Stimulated activated CD4-positive, alpha-beta T cell treated with anti-CD3 and anti-CD28 coated beads, Interleukin-2, amount 100 ng/mL, for 24 hours (primary cell): ENCODE measurements around the gene DGAT2.

Source experiments
- DNase-seq, 2 donors: peaks; one replicate each; pipeline ENCODE4 v3.0.0-alpha.2; 2020

The DGAT2 gene

DNA sequence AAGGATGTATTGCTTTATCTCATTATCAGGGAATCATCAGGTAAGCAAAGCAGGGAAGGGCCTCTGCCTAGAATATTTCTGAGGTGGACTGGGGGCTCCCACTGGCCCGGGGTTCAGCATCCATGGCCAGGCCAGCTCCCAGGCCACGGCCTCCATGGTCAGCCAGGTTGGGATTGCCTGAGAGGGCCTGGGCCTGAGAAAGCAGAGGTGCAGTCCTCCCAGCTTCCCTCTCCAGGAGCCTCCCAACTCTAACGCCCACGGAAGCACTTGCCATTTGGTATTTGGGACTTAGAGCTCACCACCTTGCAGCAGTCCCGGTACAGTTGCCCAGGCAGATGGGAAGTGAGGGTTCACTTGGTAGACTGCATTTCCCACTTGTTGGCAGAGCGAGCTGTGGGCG lies 12.7 kb downstream of the DGAT2 start:
- no peak for DNase-seq

GRCh38 chr11:75781831-75782230 lies 13.3 kb downstream of the DGAT2 start:
- DNase-seq: no peak

GRCh38 chr11:75782540-75783263 lies 14.1 kb downstream of the DGAT2 start:
- DNase-seq: no peak

- DNase-seq: no peak
Measured at GRCh38 chr11:75783416-75784084, 15.0 kb downstream of the DGAT2 start.

DNA sequence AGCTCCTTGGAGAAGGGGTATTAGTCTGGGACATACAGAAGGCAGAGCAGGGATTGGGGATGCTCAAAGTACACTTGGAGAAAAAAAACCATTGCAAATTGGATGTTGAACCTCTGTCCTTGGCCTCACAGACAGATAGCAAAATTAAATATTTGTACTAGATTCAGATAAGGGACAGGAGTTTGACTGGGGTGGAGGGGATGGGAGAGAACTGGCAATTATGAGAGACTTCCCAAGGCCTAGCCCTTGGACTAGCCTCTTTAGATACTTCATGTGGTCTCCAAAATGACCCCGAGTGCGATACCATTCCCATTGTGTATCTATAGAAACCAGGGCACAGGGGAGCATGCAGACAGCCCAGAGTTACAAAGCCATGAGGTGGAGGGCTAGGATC lies 15.5 kb downstream of the DGAT2 start:
- no peak for DNase-seq

GRCh38 chr11:75784506-75784905 lies 15.9 kb downstream of the DGAT2 start:
- no peak for DNase-seq

- DNase-seq: no peak
Measured at GRCh38 chr11:75785187-75785586, 16.6 kb downstream of the DGAT2 start.

- DNase-seq: no peak
Measured at GRCh38 chr11:75786101-75786736, 17.6 kb downstream of the DGAT2 start.

DNA sequence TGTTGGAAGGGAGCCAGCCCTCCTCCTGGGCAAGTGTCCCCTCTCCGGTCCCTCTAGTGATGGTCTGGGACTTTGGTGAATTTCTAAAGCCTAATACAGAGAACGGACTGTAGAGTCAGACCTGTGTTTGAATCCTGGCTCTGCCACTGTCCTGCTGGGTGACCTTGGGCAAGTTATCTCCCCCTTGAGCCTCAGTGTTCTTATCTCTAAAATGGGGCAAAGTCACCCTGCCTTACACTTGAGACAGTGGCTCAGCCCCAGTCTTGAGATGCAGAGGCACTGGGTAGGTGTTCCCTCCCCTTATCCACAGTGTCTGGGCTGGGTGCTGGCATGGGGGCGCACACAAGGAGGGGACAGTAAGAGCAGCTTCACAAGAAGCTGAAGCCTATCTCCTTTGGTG lies 20.9 kb downstream of the DGAT2 start:
- DNase-seq: no peak

- no peak for DNase-seq
Measured at GRCh38 chr11:75790986-75791385, 22.4 kb downstream of the DGAT2 start.

- no peak for DNase-seq
Measured at GRCh38 chr11:75792127-75792731, 23.7 kb downstream of the DGAT2 start.

GRCh38 chr11:75792997-75793800 lies 24.6 kb downstream of the DGAT2 start:
- no peak for DNase-seq

- no peak for DNase-seq
Measured at GRCh38 chr11:75793966-75794365, 25.4 kb downstream of the DGAT2 start.

DNA sequence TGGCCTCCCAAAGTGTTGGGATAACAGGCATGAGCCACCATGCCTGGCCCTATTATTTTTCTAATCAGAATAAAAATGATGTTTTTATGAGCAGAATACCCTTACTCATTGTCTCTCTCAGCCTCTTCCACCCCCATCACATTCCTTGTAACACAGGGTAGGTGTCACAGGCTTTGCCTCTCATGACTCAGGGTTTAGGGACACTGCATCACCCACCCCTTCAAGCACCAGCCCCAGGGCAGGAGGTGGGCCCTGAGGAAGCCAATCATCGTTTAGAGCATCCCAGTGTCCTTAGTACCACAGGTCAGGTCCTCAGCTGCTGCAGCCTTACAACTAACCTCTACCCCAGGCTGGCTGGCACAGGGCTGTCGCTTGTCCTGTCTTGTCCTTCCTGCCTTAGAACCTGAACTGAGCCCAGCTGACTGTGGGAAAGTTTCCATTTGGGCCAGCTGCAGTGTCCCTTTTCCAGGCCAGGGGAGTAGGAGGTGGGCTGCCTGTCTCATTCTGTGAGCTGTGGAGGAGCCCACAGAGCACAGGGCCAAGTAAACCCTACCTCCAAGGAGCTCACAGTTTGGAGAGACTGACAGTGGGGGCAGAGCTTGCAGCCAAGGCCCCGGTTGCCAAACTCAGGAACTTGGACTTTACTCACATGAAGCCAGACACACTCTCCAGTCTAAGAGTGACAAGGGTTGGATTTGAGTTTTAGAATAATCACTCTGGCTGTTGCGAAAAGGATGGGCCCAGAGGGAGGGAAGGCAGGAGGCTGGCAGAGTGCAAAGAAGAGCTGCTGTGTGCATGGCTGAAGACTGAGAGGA lies 26.9 kb downstream of the DGAT2 start:
- no peak for DNase-seq

GRCh38 chr11:75796091-75796435 lies 27.5 kb downstream of the DGAT2 start:
- no peak for DNase-seq

DNA sequence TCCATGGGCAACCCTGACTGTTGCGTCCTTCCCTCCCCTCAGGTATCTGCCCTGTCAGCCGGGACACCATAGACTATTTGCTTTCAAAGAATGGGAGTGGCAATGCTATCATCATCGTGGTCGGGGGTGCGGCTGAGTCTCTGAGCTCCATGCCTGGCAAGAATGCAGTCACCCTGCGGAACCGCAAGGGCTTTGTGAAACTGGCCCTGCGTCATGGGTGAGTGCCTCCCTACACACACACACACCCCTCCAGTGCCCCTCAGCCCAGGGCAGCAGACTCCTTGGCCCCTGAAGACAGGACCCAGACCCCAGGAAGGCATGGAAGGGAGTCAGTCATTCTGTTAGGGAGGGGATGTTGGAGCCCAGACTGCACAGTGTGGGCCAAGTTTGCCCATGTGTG lies 28.5 kb downstream of the DGAT2 start:
- DNase-seq: no peak

DNA sequence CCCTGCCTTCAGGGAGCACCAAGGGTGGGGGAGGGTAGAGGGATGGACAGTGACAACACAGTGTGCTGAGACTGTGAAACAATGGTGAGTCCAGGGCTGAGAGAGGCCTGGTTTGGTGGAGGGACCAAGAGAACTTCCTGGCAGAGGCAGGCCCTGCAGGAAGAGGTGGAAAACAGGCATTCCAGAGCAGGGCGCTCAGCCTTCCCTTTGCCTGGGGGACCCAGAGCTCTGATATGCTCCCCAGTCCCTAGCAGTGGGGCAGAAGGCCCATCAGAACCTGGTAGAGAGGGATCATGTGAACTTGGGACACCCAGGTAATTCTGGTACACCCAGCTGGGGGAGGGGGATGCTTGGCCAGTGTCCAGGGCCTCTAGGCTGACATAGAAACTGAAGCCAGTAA lies 29.2 kb downstream of the DGAT2 start:
- no peak for DNase-seq

DNA sequence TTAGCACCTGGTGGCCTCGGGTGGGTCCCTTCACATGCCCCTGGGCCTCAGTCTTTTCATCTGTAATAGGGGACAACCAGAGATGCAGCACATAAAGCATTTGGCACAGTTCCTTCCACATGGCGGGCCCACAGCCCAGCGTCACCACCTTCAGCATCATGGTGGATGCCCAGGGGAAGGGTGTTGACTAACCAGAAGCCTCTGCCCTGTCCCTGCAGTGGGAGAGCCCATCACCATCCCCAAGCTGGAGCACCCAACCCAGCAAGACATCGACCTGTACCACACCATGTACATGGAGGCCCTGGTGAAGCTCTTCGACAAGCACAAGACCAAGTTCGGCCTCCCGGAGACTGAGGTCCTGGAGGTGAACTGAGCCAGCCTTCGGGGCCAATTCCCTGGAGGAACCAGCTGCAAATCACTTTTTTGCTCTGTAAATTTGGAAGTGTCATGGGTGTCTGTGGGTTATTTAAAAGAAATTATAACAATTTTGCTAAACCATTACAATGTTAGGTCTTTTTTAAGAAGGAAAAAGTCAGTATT lies 31.6 kb downstream of the DGAT2 start:
- DNase-seq: no peak

DNA sequence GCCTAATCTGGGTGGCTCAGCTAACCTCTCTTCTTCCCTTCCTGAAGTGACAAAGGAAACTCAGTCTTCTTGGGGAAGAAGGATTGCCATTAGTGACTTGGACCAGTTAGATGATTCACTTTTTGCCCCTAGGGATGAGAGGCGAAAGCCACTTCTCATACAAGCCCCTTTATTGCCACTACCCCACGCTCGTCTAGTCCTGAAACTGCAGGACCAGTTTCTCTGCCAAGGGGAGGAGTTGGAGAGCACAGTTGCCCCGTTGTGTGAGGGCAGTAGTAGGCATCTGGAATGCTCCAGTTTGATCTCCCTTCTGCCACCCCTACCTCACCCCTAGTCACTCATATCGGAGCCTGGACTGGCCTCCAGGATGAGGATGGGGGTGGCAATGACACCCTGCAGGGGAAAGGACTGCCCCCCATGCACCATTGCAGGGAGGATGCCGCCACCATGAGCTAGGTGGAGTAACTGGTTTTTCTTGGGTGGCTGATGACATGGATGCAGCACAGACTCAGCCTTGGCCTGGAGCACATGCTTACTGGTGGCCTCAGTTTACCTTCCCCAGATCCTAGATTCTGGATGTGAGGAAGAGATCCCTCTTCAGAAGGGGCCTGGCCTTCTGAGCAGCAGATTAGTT lies 32.3 kb downstream of the DGAT2 start:
- DNase-seq: no peak

- no peak for DNase-seq
Measured at GRCh38 chr11:75801362-75802020, 32.9 kb downstream of the DGAT2 start.
